OCI-LY3 (cell line): ENCODE data around the gene PCSK6.

Experiments used
- H2AFZ ChIP-seq: fragments of 200-600, 300-600 bp; shearing (Covaris generic); 2 replicates; pipeline ENCODE4 v1.6.0; 2014; ENCODE audit warnings: antibody characterized with exemption, low read depth, low read length
- H3K27ac ChIP-seq: fragments of 200-600, 300-600 bp; sonication (generic); 2 replicates; pipeline ENCODE4 v1.5.1; 2014; ENCODE audit warnings: mild to moderate bottlenecking, low read length, moderate library complexity, mixed read lengths
- H3K27me3 ChIP-seq: fragments of 200-600, 300-600 bp; sonication (generic); 2 replicates; pipeline ENCODE4 v1.6.1; 2014; ENCODE audit warnings: low read depth, low read length, mixed read lengths
- H3K36me3 ChIP-seq: fragments of 200-600, 300-600 bp; sonication (generic); replicated peaks from 2 replicates; pipeline ENCODE3; 2014; ENCODE audit warnings: low read depth, low read length, mixed read lengths
- H3K4me1 ChIP-seq: fragments of 300-600, 200-600 bp; sonication (generic); 2 replicates; pipeline ENCODE4 v1.6.1; 2014; ENCODE audit warnings: low read length, mixed read lengths
- H3K4me2 ChIP-seq: fragments of 200-600, 300-600 bp; sonication (generic); 2 replicates; pipeline ENCODE4 v1.6.1; 2014; ENCODE audit warnings: low read length, mixed read lengths
- H3K4me3 ChIP-seq: fragments of 300-600, 200-600 bp; sonication (generic); 2 replicates; pipeline ENCODE4 v1.5.1; 2014; ENCODE audit warnings: antibody characterized with exemption, mild to moderate bottlenecking, low read length, moderate library complexity
- H3K79me2 ChIP-seq: fragments of 300-600, 200-600 bp; shearing (Covaris generic); 2 replicates; pipeline ENCODE4 v1.6.1; 2014; ENCODE audit warnings: mild to moderate bottlenecking, low read length, mixed read lengths
- H3K9ac ChIP-seq: fragments of 300-600, 200-600 bp; shearing (Covaris generic); 2 replicates; pipeline ENCODE4 v1.6.0; 2014; ENCODE audit warnings: mild to moderate bottlenecking, low read length, moderate library complexity
- H3K9me3 ChIP-seq: fragments of 200-600, 300-600 bp; shearing (Covaris generic); 2 replicates; pipeline ENCODE4 v1.6.1; 2014; ENCODE audit warnings: low read length, mixed read lengths; ENCODE audit not compliant: insufficient read depth
- H4K20me1 ChIP-seq: fragments of 200-600, 300-600 bp; sonication (generic); 2 replicates; pipeline ENCODE4 v1.6.1; 2016; ENCODE audit warnings: low read length, mixed read lengths; ENCODE audit not compliant: insufficient read depth
- CTCF ChIP-seq: fragments of 200-600, 300-600 bp; sonication (generic); IDR thresholded peaks from 2 replicates; pipeline ENCODE4 v1.5.1; 2014; ENCODE audit warnings: antibody characterized with exemption, low read length, low read depth
- EZH2phosphoT487 ChIP-seq: fragments of 200-600 bp; shearing (Covaris generic); IDR thresholded peaks from 2 replicates; pipeline ENCODE4 v1.6.1; 2018; ENCODE audit warnings: antibody characterized with exemption, mixed run types, low read depth

PCSK6 gene

GRCh38 chr15:101354891-101355623 lies 134.4 kb downstream of the PCSK6 start:
- Histone ChIP-seq H3K9me3 (no peaks in the 10 kb centered on the region; the same call in 1 of the 2 replicates), H3K27me3 (peaks cover 18% of the 10 kb centered on the region; the same call in 1 of the 2 replicates), H4K20me1 (no peaks in the 10 kb centered on the region), H3K36me3 (no peaks in the 10 kb centered on the region), H2AFZ (no peak overlapping the region), H3K4me1 (no peaks in the 10 kb centered on the region), H3K9ac (no peak overlapping the region), H3K4me2 (no peak overlapping the region), H3K27ac (no peak overlapping the region), H3K4me3 (no peak overlapping the region), H3K79me2 (no peaks in the 10 kb centered on the region)
- no peak for TF ChIP-seq CTCF
- no peak for TF ChIP-seq EZH2phosphoT487

GRCh38 chr15:101353240-101353639 lies 136.3 kb downstream of the PCSK6 start:
- Histone ChIP-seq H3K4me2 (no peak overlapping the region), H3K79me2 (no peaks in the 10 kb centered on the region), H2AFZ (no peak overlapping the region), H3K9ac (no peak overlapping the region), H3K4me3 (no peak overlapping the region), H3K9me3 (no peaks in the 10 kb centered on the region; the same call in 1 of the 2 replicates), H3K27ac (no peak overlapping the region), H3K36me3 (no peaks in the 10 kb centered on the region), H3K27me3 (peaks cover 23% of the 10 kb centered on the region), H4K20me1 (no peaks in the 10 kb centered on the region), H3K4me1 (no peaks in the 10 kb centered on the region)
- no peak for TF ChIP-seq EZH2phosphoT487

GRCh38 chr15:101351736-101352135 lies 137.8 kb downstream of the PCSK6 start:
- Histone ChIP-seq H3K27me3 (peaks cover 33% of the 10 kb centered on the region), H3K79me2 (no peaks in the 10 kb centered on the region), H3K4me2 (no peak overlapping the region), H3K4me1 (no peaks in the 10 kb centered on the region), H3K36me3 (no peaks in the 10 kb centered on the region), H4K20me1 (no peaks in the 10 kb centered on the region), H3K9ac (no peak overlapping the region), H2AFZ (no peak overlapping the region), H3K4me3 (no peak overlapping the region), H3K27ac (no peak overlapping the region), H3K9me3 (no peaks in the 10 kb centered on the region; the same call in 1 of the 2 replicates)
- TF ChIP-seq CTCF = no peak
- TF ChIP-seq EZH2phosphoT487 = no peak

- Histone ChIP-seq H3K4me3 (no peak overlapping the region), H4K20me1 (no peaks in the 10 kb centered on the region), H3K79me2 (no peaks in the 10 kb centered on the region), H3K4me1 (no peaks in the 10 kb centered on the region), H3K4me2 (no peak overlapping the region), H3K36me3 (no peaks in the 10 kb centered on the region), H3K27ac (no peak overlapping the region), H3K9me3 (no peaks in the 10 kb centered on the region; the same call in 1 of the 2 replicates), H3K27me3 (peaks cover 49% of the 10 kb centered on the region), H3K9ac (no peak overlapping the region), H2AFZ (no peak overlapping the region)
- no peak for TF ChIP-seq EZH2phosphoT487
- no peak for TF ChIP-seq CTCF
Observed at GRCh38 chr15:101349047-101349951, 140.2 kb downstream of the PCSK6 start.
